Activated CD4-positive, alpha-beta memory T cell treated with anti-CD3 and anti-CD28 coated beads for 36 hours (primary cell): Measurements from ENCODE around the gene WRAP73. TPM values are rescaled to one million over a fixed set of nuclear protein-coding genes. Genes with fewer than 3 reads are reported as not detected.

Experiments used
- CTCF ChIA-PET: fragments of 350-600 bp; sonication (Branson Sonifier 250); formaldehyde crosslinking; loops from one replicate; lab custom pipeline; 2021; ENCODE audit warnings: antibody characterized with exemption, inconsistent platforms; lab: Charles Lee
- POLR2A ChIA-PET: fragments of 350-600 bp; sonication (Branson Sonifier 250); formaldehyde crosslinking; loops from one replicate; lab custom pipeline; 2021; ENCODE audit warnings: antibody characterized with exemption; lab: Charles Lee
- DNase-seq: peaks from one replicate; pipeline ENCODE4 v3.0.0-alpha.2; 2020
- H3K27ac Mint-ChIP-seq: one replicate; pipeline ENCODE4 v1.8.0; 2021; ENCODE audit warnings: mixed read lengths
- H3K27me3 Mint-ChIP-seq: one replicate; pipeline ENCODE4 v1.8.0; 2021; ENCODE audit warnings: mixed read lengths
- H3K36me3 Mint-ChIP-seq: one replicate; pipeline ENCODE4 v1.8.0; 2021; ENCODE audit warnings: mixed read lengths
- H3K4me1 Mint-ChIP-seq: one replicate; pipeline ENCODE4 v1.8.0; 2021; ENCODE audit warnings: low read depth, mixed read lengths
- H3K4me3 Mint-ChIP-seq: one replicate; pipeline ENCODE4 v1.8.0; 2021; ENCODE audit warnings: mild to moderate bottlenecking, mixed read lengths
- H3K9me3 Mint-ChIP-seq: one replicate; pipeline ENCODE4 v1.8.0; 2021; ENCODE audit warnings: mixed read lengths
- intact Hi-C: fragments of 100-400 bp; cut with micrococcal nuclease; formaldehyde crosslinking; loops from one replicate; pipeline ENCODE4 v1.15.1; 2023
- total RNA-seq, 2 experiments: library from RNA; stranded (reverse); gene quantifications; one replicate each; pipeline ENCODE4 v1.2.3, GENCODE V29; 2021

The WRAP73 gene
- total RNA-seq, 2 experiments from 2014 or later = 34.5 to 34.6 TPM

- Mint-ChIP-seq H3K4me3 (no peak overlapping the region), H3K27ac (no peak overlapping the region), H3K36me3 (no peaks in the 10 kb centered on the region), H3K9me3 (no peaks in the 10 kb centered on the region), H3K4me1 (peaks cover 13% of the 10 kb centered on the region), H3K27me3 (no peaks in the 10 kb centered on the region)
- ChIA-PET POLR2A (no interaction called here), CTCF (interaction anchor here (0.8 kb wide), 1 partner anchor 21 kb away, joined by 3 read pairs; no protein-coding TSS in a partner anchor)
- intact Hi-C loops = no loop called here
- DNase-seq = no peak
Measured at GRCh38 chr1:3599816-3600215, 50.1 kb downstream of the WRAP73 start.

- no peak for DNase-seq
- Mint-ChIP-seq H3K36me3 (no peaks in the 10 kb centered on the region), H3K9me3 (no peaks in the 10 kb centered on the region), H3K4me1 (peaks cover 13% of the 10 kb centered on the region), H3K27me3 (no peaks in the 10 kb centered on the region), H3K4me3 (no peak overlapping the region), H3K27ac (no peak overlapping the region)
- POLR2A ChIA-PET = no interaction called here
- intact Hi-C loops = no loop called here
- CTCF ChIA-PET = interaction anchor here (0.8 kb wide), 1 partner anchor 21 kb away, joined by 3 read pairs; no protein-coding TSS in a partner anchor
Measured at GRCh38 chr1:3599286-3599811, 50.6 kb downstream of the WRAP73 start.

DNA sequence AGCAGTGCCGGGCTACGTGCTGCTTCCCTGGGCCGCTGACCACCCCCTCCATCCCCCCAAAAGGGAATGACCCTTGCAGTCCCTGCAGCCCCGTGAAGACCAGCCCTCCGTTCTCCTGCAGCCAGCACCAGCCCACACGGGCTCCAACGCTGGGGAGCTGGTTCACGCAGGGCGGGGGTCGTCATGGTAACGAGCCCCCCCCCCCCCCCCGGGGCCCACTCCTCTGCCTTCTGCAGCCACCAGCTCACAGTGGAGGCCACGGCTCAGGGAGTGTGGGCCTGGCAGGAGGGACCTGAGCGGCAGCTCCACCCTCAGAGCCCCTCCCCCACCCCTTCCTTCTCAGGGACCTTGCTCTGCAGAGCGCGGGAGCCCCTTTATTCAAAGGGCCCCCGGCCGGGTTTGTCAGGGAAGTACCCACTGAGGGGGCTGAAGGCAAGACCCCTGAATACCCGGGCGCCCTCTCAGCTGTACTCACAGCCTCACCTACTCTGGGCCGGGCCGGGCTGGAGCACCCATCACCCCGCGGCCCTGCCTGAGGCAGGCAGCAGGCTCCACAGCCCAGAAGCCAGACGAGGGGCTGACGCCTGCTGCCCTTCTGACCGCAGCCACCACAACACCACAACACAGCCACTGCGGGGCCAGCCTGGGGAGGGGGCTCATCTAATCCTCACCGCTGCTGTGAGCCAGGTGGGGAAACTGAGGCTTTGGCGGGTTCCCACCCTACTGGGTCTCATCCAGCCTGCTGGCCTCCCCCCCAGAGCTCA is 51.2 kb downstream of the WRAP73 start:
- Mint-ChIP-seq H3K4me1 (peaks cover 13% of the 10 kb centered on the region), H3K27me3 (no peaks in the 10 kb centered on the region), H3K27ac (no peak overlapping the region), H3K4me3 (no peak overlapping the region), H3K9me3 (no peaks in the 10 kb centered on the region), H3K36me3 (no peaks in the 10 kb centered on the region)
- intact Hi-C loops = no loop called here
- POLR2A ChIA-PET = no interaction called here
- DNase-seq = no peak
- CTCF ChIA-PET = interaction anchor here (1.1 kb wide), 1 partner anchor 20 kb away, joined by 3 read pairs; no protein-coding TSS in a partner anchor

DNA sequence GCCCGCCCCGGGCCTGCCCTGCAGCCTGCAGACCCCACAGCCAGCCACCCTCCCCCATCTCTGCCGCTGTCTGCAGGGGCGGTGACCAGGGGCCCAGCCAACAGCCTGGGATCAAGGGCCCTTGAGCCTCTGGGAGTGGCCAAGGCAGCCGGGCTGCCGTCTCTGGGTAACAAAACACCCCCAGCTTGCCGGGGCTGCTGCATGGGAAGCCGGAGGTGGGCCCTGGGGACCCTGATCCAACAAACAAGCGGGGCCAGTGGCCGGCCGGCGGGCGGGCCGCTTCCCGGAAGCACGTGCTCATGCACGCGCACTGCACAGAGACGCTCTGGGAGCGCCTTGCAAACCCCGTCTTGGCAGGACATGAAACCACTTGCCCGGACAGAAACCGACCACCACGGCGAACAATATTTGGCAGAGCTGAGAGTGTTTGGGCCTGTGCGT is 51.8 kb downstream of the WRAP73 start:
- Mint-ChIP-seq H3K27me3 (no peaks in the 10 kb centered on the region), H3K27ac (no peak overlapping the region), H3K4me1 (peaks cover 13% of the 10 kb centered on the region), H3K36me3 (no peaks in the 10 kb centered on the region), H3K4me3 (no peak overlapping the region), H3K9me3 (no peaks in the 10 kb centered on the region)
- ChIA-PET CTCF (interaction anchor here (1.1 to 1.2 kb wide), 2 partner anchors 21 to 107 kb away, joined by 3 read pairs; no protein-coding TSS in a partner anchor), POLR2A (no interaction called here)
- no peak for DNase-seq
- intact Hi-C loops = no loop called here

- H3K36me3 Mint-ChIP-seq = no peaks in the 10 kb centered on the region
- H3K27ac Mint-ChIP-seq = no peak overlapping the region
- peak; percentile 19 for DNase-seq
- H3K4me3 Mint-ChIP-seq = no peak overlapping the region
- H3K9me3 Mint-ChIP-seq = no peaks in the 10 kb centered on the region
- ChIA-PET CTCF (interaction anchor here (1.1 to 1.2 kb wide), 2 partner anchors 21 to 106 kb away, joined by 3 read pairs; no protein-coding TSS in a partner anchor), POLR2A (no interaction called here)
- peaks cover 13% of the 10 kb centered on the region for H3K4me1 Mint-ChIP-seq
- intact Hi-C loops = no loop called here
- H3K27me3 Mint-ChIP-seq = no peaks in the 10 kb centered on the region
Measured at GRCh38 chr1:3597599-3597964, 52.3 kb downstream of the WRAP73 start.

GRCh38 chr1:3596663-3597598 is 53.0 kb downstream of the WRAP73 start:
- Mint-ChIP-seq H3K4me1 (peaks cover 13% of the 10 kb centered on the region), H3K27me3 (no peaks in the 10 kb centered on the region), H3K27ac (no peak overlapping the region), H3K4me3 (no peak overlapping the region), H3K36me3 (no peaks in the 10 kb centered on the region), H3K9me3 (no peaks in the 10 kb centered on the region)
- no peak for DNase-seq
- POLR2A ChIA-PET = no interaction called here
- CTCF ChIA-PET = interaction anchor here (1.1 to 1.2 kb wide), 2 partner anchors 22 to 106 kb away, joined by 3 read pairs; no protein-coding TSS in a partner anchor
- intact Hi-C loops = no loop called here

DNA sequence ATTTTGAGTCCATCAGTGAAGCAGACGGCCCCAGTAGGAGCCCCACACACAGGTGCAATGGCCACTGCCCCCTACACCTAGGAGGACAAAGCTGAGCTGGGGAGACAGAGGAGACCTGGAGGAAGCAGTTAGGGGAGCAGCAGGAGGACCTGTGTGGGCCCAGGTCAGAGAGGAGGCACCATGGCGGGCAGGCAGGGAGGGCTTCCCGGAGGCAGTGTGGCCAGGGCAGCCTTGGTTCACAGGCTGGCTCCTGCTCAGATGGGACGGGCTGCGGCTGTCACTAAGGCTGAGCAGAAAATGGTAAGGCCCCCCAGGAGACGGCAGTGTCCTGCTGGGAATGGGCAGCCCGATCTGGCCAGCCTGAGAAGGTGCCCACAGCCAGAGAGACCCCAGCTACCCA is 54.0 kb downstream of the WRAP73 start:
- H3K9me3 Mint-ChIP-seq = no peaks in the 10 kb centered on the region
- no peak for DNase-seq
- intact Hi-C loops = no loop called here
- H3K36me3 Mint-ChIP-seq = no peaks in the 10 kb centered on the region
- POLR2A ChIA-PET = no interaction called here
- H3K4me3 Mint-ChIP-seq = no peak overlapping the region
- CTCF ChIA-PET = no interaction called here
- H3K27ac Mint-ChIP-seq = no peak overlapping the region
- peaks cover 13% of the 10 kb centered on the region for H3K4me1 Mint-ChIP-seq
- H3K27me3 Mint-ChIP-seq = no peaks in the 10 kb centered on the region

- Mint-ChIP-seq H3K27me3 (no peaks in the 10 kb centered on the region), H3K4me3 (no peak overlapping the region), H3K27ac (no peak overlapping the region), H3K9me3 (no peaks in the 10 kb centered on the region), H3K36me3 (no peaks in the 10 kb centered on the region), H3K4me1 (peaks cover 13% of the 10 kb centered on the region)
- intact Hi-C loops = no loop called here
- POLR2A ChIA-PET = no interaction called here
- CTCF ChIA-PET = no interaction called here
- no peak for DNase-seq
Measured at GRCh38 chr1:3594706-3595377, 55.1 kb downstream of the WRAP73 start.

DNA sequence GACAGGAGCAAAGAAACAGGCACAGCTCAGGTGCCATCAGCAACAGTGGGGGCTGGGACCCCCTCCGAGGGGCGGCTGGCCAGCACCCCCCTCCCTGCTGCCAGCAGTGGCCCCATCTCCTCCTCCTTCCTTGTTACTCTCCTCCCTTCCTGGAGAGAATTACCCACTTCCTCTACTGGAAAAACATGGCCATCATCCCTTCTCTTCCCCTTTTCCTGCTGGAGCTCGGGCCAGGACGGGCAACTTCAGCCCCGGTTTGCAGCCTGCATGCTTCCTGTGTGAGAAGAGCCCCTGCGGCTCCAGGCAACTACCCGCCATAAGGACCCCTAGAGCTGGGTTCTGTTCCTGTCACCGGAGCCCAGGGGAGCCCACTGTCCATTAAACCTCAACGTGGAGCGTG is 56.2 kb downstream of the WRAP73 start:
- ChIA-PET CTCF (no interaction called here), POLR2A (no interaction called here)
- no peak overlapping the region for H3K4me3 Mint-ChIP-seq
- no peaks in the 10 kb centered on the region for H3K27me3 Mint-ChIP-seq
- no peak for DNase-seq
- H3K27ac Mint-ChIP-seq = no peak overlapping the region
- H3K36me3 Mint-ChIP-seq = no peaks in the 10 kb centered on the region
- no peaks in the 10 kb centered on the region for H3K9me3 Mint-ChIP-seq
- intact Hi-C loops = no loop called here
- H3K4me1 Mint-ChIP-seq = peaks cover 13% of the 10 kb centered on the region

DNA sequence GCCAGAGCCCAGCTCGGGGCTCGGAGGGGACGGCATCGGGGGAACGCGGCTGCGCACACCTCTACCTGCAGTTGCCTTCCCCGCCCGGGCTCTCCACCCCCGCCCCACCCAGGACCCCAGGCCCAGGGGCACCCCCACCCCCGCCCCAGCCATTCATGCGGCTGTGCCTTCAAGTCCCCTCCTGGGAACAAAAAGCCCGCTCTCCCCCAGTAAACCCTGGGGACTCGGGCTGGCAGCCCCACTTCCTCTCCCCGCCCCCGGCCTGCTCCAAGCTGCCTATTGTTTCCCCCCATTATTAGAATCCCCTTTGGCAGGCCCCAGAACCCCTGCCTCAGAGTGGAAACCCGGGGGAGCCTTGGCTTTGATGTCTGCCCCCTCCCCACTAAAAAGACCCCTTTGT is 56.6 kb downstream of the WRAP73 start:
- Mint-ChIP-seq H3K27ac (no peak overlapping the region), H3K4me3 (no peak overlapping the region), H3K9me3 (no peaks in the 10 kb centered on the region), H3K36me3 (no peaks in the 10 kb centered on the region), H3K27me3 (no peaks in the 10 kb centered on the region), H3K4me1 (peaks cover 12% of the 10 kb centered on the region)
- intact Hi-C loops = no loop called here
- no peak for DNase-seq
- ChIA-PET POLR2A (no interaction called here), CTCF (no interaction called here)

DNA sequence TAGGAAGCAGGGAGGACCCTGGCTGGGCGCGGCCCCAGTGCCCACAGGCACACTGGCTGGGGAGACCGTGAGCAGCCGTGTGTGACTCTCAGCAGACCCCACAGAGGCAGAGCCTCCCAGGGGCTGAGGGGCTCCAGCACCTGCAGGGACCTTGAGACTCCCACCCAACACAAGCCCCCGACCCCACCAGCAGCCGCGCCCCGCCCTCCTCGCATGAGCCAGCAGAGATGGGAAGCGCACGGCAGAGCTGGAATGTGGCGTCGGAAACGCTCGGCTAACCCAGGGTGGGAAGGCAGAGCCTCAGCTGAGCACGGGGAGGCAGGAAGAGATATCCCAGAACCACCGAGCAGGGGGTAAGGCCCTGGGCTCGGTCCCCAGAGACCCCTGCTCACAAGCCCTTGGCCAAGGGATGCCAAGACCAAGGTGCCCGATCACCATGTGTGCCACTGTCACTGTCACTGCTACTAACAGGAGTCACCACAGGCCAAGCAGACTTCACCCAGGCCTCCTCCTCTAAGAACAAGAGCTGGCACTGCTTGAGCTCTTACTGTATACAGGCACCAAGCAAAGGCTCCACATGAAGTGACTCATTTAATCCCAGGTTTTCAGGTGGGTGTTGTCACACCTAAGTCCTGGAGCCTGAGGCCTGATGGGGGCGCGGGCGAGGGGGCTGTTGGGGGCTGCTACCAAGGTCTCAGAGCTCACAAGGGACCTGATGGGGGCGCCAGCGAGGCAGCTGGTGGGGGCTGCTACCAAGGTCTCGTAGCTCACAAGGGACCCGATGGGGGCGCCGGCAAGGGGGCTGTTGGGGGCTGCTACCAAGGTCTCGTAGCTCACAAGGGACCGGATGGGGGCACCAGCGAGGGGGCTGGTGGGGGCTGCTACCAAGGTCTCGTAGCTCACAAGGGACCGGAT is 58.7 kb downstream of the WRAP73 start:
- Mint-ChIP-seq H3K27me3 (no peaks in the 10 kb centered on the region), H3K9me3 (no peaks in the 10 kb centered on the region), H3K27ac (no peak overlapping the region), H3K4me3 (no peak overlapping the region), H3K4me1 (no peaks in the 10 kb centered on the region), H3K36me3 (no peaks in the 10 kb centered on the region)
- intact Hi-C loops = no loop called here
- DNase-seq = no peak
- CTCF ChIA-PET = interaction anchor here (0.6 kb wide), 1 partner anchor 39 kb away, joined by 3 read pairs; no protein-coding TSS in a partner anchor
- POLR2A ChIA-PET = no interaction called here
